ENCODE results near the gene TLX2. TPM values are rescaled to one million over a fixed set of nuclear protein-coding genes. Genes with fewer than 3 reads are reported as not detected.
"Not testable (repeated sequence)": the region's sequence is repeated elsewhere in the genome, so short reads cannot be mapped to it uniquely, and the experiment has no call there.

TLX2 gene
- total and polyA plus RNA-seq, 2 of the 13 experiments (the other 11 are each of a cell fraction or from before 2014, with no cell fraction given): 0.05 to 0.20 TPM

DNA sequence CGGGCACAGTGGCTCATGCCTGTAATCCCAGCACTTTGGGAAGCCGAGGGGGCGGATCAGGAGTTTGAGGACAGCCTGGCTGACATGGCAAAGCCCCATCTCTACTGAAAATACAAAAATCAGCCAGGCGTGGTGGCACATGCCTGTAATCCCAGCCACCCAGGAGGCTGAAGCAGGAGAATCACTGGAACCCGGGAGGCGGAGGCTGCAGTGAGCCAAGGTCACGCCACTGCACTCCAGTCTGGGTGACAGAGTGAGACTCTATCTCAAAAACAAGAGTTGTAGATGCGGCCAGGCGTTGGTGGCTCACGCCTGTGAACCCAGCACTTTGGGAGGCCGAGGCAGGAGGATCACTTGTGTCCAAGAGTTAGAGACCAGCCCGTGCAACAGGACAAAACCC lies 43.5 kb upstream of the TLX2 start:
- POLR2A ChIA-PET: interaction anchor here (0.7 to 20.6 kb wide), 13 partner anchors 9 to 292 kb away, joined by 3 to 795 read pairs (median 11); partner anchors contain the start of genes AUP1, CCDC142, DQX1 and HTRA2

More for the DNA sequence above, 43.5 kb upstream of the TLX2 start:
- 94% methylated on average over 12 of the region's 12 CpGs for WGBS (ENCODE audit: low lambda C conversion rate)
- H3K4me2 ChIP-seq (ENCODE audit: low read depth, low read length); H3K79me2 ChIP-seq (ENCODE audit: insufficient read depth, low read length); in situ Hi-C loops (cut with HindIII; ENCODE audit: extremely low pct_ligation_motif_present, low pct_unique_long_range_greater_than_20kb); H3K27me3 ChIP-seq (ENCODE audit: control insufficient read depth in 1 of 2, insufficient read depth in 2 of 2, low read length in 2 of 2); H4K20me1 ChIP-seq (ENCODE audit: insufficient read depth, low read length); H3K9me3 ChIP-seq (ENCODE audit: low read length); H3K27ac ChIP-seq (ENCODE audit: extremely low read length, insufficient read depth, low read length); CTCF ChIA-PET (ENCODE audit: low intra/inter-chr PET ratio, low total read pairs); intact Hi-C loops (cut with micrococcal nuclease; ENCODE audit: unreplicated experiment); ATAC-seq; DNase-seq (ENCODE audit: low spot score); BruUV-seq (replicated peaks); H2AFZ ChIP-seq (ENCODE audit: low read length); FAIRE-seq: not testable (repeated sequence)
- H3K4me3 ChIP-seq (replicated peaks in 1 of 3; ENCODE audit: insufficient read depth in 1 of 3, low read depth in 2 of 3, low read length in 3 of 3): peak overlapping the region in 1 of 3 experiments; percentile 91; a peak in 1 of 6 replicates
- 0 out of 2 replicates have a peak overlapping the region, but pooled peaks have one; percentile 18 for H3K9ac ChIP-seq (ENCODE audit: insufficient read depth, low read depth, low read length)
- H3K36me3 ChIP-seq (replicated peaks in 1 of 2; ENCODE audit: control insufficient read depth in 1 of 2, insufficient read depth in 2 of 2, low read length in 2 of 2): peaks cover 7 to 15% of the 10 kb centered on the region in 2 experiments
- TF ChIP-seq, protein P1, sequence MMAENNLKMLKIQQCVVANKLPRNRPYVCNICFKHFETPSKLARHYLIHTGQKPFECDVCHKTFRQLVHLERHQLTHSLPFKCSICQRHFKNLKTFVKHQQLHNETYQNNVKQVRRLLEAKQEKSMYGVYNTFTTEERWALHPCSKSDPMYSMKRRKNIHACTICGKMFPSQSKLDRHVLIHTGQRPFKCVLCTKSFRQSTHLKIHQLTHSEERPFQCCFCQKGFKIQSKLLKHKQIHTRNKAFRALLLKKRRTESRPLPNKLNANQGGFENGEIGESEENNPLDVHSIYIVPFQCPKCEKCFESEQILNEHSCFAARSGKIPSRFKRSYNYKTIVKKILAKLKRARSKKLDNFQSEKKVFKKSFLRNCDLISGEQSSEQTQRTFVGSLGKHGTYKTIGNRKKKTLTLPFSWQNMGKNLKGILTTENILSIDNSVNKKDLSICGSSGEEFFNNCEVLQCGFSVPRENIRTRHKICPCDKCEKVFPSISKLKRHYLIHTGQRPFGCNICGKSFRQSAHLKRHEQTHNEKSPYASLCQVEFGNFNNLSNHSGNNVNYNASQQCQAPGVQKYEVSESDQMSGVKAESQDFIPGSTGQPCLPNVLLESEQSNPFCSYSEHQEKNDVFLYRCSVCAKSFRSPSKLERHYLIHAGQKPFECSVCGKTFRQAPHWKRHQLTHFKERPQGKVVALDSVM (CRISPR knock-in tag; IDR thresholded peaks at IDR 0.05): peak; percentile 97
- TF ChIP-seq, protein P2, sequence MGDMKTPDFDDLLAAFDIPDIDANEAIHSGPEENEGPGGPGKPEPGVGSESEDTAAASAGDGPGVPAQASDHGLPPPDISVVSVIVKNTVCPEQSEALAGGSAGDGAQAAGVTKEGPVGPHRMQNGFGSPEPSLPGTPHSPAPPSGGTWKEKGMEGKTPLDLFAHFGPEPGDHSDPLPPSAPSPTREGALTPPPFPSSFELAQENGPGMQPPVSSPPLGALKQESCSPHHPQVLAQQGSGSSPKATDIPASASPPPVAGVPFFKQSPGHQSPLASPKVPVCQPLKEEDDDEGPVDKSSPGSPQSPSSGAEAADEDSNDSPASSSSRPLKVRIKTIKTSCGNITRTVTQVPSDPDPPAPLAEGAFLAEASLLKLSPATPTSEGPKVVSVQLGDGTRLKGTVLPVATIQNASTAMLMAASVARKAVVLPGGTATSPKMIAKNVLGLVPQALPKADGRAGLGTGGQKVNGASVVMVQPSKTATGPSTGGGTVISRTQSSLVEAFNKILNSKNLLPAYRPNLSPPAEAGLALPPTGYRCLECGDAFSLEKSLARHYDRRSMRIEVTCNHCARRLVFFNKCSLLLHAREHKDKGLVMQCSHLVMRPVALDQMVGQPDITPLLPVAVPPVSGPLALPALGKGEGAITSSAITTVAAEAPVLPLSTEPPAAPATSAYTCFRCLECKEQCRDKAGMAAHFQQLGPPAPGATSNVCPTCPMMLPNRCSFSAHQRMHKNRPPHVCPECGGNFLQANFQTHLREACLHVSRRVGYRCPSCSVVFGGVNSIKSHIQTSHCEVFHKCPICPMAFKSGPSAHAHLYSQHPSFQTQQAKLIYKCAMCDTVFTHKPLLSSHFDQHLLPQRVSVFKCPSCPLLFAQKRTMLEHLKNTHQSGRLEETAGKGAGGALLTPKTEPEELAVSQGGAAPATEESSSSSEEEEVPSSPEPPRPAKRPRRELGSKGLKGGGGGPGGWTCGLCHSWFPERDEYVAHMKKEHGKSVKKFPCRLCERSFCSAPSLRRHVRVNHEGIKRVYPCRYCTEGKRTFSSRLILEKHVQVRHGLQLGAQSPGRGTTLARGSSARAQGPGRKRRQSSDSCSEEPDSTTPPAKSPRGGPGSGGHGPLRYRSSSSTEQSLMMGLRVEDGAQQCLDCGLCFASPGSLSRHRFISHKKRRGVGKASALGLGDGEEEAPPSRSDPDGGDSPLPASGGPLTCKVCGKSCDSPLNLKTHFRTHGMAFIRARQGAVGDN (CRISPR knock-in tag; IDR thresholded peaks at IDR 0.05): peak; percentile 36; the same call in 1 of the 2 replicates
- TF ChIP-seq ZBTB3 (CRISPR knock-in tag; IDR thresholded peaks at IDR 0.05; ENCODE audit: borderline replicate concordance, low read depth) (peak; percentile 64; the same call in 1 of the 2 replicates), AGO2 (optimal IDR thresholded peaks at IDR 0.05; ENCODE audit: low read depth, low read length) (peak; percentile 52), ZNF850 (CRISPR knock-in tag; conservative IDR thresholded peaks at IDR 0.05) (0 out of 2 replicates have a peak, but pooled peaks have one; percentile 14), NFKB2 (CRISPR knock-in tag; IDR thresholded peaks at IDR 0.05; ENCODE audit: borderline replicate concordance) (0 out of 2 replicates have a peak, but pooled peaks have one; percentile 20)
- TF ChIP-seq, protein P3, sequence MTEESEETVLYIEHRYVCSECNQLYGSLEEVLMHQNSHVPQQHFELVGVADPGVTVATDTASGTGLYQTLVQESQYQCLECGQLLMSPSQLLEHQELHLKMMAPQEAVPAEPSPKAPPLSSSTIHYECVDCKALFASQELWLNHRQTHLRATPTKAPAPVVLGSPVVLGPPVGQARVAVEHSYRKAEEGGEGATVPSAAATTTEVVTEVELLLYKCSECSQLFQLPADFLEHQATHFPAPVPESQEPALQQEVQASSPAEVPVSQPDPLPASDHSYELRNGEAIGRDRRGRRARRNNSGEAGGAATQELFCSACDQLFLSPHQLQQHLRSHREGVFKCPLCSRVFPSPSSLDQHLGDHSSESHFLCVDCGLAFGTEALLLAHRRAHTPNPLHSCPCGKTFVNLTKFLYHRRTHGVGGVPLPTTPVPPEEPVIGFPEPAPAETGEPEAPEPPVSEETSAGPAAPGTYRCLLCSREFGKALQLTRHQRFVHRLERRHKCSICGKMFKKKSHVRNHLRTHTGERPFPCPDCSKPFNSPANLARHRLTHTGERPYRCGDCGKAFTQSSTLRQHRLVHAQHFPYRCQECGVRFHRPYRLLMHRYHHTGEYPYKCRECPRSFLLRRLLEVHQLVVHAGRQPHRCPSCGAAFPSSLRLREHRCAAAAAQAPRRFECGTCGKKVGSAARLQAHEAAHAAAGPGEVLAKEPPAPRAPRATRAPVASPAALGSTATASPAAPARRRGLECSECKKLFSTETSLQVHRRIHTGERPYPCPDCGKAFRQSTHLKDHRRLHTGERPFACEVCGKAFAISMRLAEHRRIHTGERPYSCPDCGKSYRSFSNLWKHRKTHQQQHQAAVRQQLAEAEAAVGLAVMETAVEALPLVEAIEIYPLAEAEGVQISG (CRISPR knock-in tag; IDR thresholded peaks at IDR 0.05): peak; percentile 37; the same call in 1 of the 2 replicates
- TF ChIP-seq, protein P4, sequence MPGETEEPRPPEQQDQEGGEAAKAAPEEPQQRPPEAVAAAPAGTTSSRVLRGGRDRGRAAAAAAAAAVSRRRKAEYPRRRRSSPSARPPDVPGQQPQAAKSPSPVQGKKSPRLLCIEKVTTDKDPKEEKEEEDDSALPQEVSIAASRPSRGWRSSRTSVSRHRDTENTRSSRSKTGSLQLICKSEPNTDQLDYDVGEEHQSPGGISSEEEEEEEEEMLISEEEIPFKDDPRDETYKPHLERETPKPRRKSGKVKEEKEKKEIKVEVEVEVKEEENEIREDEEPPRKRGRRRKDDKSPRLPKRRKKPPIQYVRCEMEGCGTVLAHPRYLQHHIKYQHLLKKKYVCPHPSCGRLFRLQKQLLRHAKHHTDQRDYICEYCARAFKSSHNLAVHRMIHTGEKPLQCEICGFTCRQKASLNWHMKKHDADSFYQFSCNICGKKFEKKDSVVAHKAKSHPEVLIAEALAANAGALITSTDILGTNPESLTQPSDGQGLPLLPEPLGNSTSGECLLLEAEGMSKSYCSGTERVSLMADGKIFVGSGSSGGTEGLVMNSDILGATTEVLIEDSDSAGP (CRISPR knock-in tag; IDR thresholded peaks at IDR 0.05; ENCODE audit: borderline replicate concordance): 0 out of 2 replicates have a peak, but pooled peaks have one; percentile 22
- H3K4me1 ChIP-seq (ENCODE audit: insufficient read depth, low read length): peaks cover 53% of the 10 kb centered on the region

Data from HepG2 (cell line).